Sciatic nerve (tissue), 2 donors: Measurements from ENCODE around the gene CD164L2. TPM values are rescaled to one million over a fixed set of nuclear protein-coding genes. Genes with fewer than 3 reads are reported as not detected.

Experiments
- ATAC-seq: fragments of 200-7000 bp; cut with Tn5 transposase; one replicate; pipeline ENCODE4 v1.9.1; 2020; ENCODE audit warnings: mild to moderate bottlenecking, moderate library complexity
- DNase-seq: peaks from one replicate; pipeline ENCODE4 v3.0.0-alpha.2; 2020; ENCODE audit warnings: low spot score
- intact Hi-C: fragments of 100-400 bp; cut with DNase I; formaldehyde crosslinking; loops from one replicate; pipeline ENCODE4 v1.14.2; 2022
- total RNA-seq: library from RNA; stranded (reverse); fragmentation: NEBNext Ultra II Directional; extraction: Animal tissue kit (Norgen Biotek cat#: 25700); gene quantifications from one replicate; pipeline ENCODE4 v1.2.1, GENCODE V29; 2021
- donor health status: DM: no; HTN: no; CAD: no.
- donor health status: DM: no; HTN: no; CAD: no.

Gene CD164L2
- total RNA-seq, 1 donor from 2014 or later, result not detected

GRCh38 chr1:27368869-27369582 is 14.1 kb downstream of the CD164L2 start:
- ATAC-seq, result no peak
- intact Hi-C loops, result no loop called here
- no peak for DNase-seq

- no peak for ATAC-seq
- no peak for DNase-seq
These were observed 15.9 kb downstream of the CD164L2 start for GRCh38 chr1:27367160-27367650.

GRCh38 chr1:27366411-27367159 is 16.5 kb downstream of the CD164L2 start, which contains the start of gene MAP3K6:
Gene MAP3K6, minus strand, starts transcription at chr1:27366961. Its CDS starts 364 bp downstream, at chr1:27366597.
- intact Hi-C loops, result no loop called here
- DNase-seq (peak; percentile 90), ATAC-seq (peak; percentile 86)

More at GRCh38 chr1:27367160-27367650, 15.9 kb downstream of the CD164L2 start:
- intact Hi-C loops, result no loop called here

- DNase-seq, result peak; percentile 93
- intact Hi-C loops, result no loop called here
- peak; percentile 65 for ATAC-seq
These were observed 17.1 kb downstream of the CD164L2 start for GRCh38 chr1:27366113-27366410.

GRCh38 chr1:27365372-27366112 is 17.6 kb downstream of the CD164L2 start:
- DNase-seq, result peak; percentile 95
- intact Hi-C loops, result no loop called here
- ATAC-seq, result peak; percentile 88

- ATAC-seq, result no peak
- intact Hi-C loops, result no loop called here
- DNase-seq, result no peak
These were observed 18.3 kb downstream of the CD164L2 start for GRCh38 chr1:27364696-27365371.

GRCh38 chr1:27363766-27364695 is 19.1 kb downstream of the CD164L2 start:
- ATAC-seq (no peak), DNase-seq (no peak)
- intact Hi-C loops, result no loop called here

- ATAC-seq (no peak), DNase-seq (no peak)
- intact Hi-C loops, result no loop called here
These were observed 21.6 kb downstream of the CD164L2 start for GRCh38 chr1:27361553-27361952.

- intact Hi-C loops, result no loop called here
- DNase-seq (no peak), ATAC-seq (no peak)
These were observed 22.1 kb downstream of the CD164L2 start for GRCh38 chr1:27361044-27361402.

- intact Hi-C loops, result no loop called here
- ATAC-seq (no peak), DNase-seq (no peak)
These were observed 22.7 kb downstream of the CD164L2 start for GRCh38 chr1:27360159-27361043.

GRCh38 chr1:27359822-27360158 is 23.3 kb downstream of the CD164L2 start:
- intact Hi-C loops, result loop anchor here (5.0 kb wide), 1 partner anchor 33 kb away; the partner anchor contains the start of gene GPR3
- no peak for ATAC-seq
- no peak for DNase-seq

- intact Hi-C loops, result loop anchor here (5.0 kb wide), 1 partner anchor 33 kb away; the partner anchor contains the start of gene GPR3
- ATAC-seq (no peak), DNase-seq (no peak)
These were observed 24.2 kb downstream of the CD164L2 start for GRCh38 chr1:27358928-27359313.

GRCh38 chr1:27358038-27358927 is 24.9 kb downstream of the CD164L2 start:
- intact Hi-C loops, result loop anchor here (5.0 kb wide), 1 partner anchor 34 kb away; the partner anchor contains the start of gene GPR3
- ATAC-seq (no peak), DNase-seq (no peak)

- intact Hi-C loops, result loop anchor here (5.0 kb wide), 1 partner anchor 35 kb away; the partner anchor contains the start of gene GPR3
- DNase-seq, result peak; percentile 84
These were observed 25.7 kb downstream of the CD164L2 start for GRCh38 chr1:27357281-27358037.

GRCh38 chr1:27356619-27357280 is 26.4 kb downstream of the CD164L2 start:
- DNase-seq (no peak), ATAC-seq (peak; percentile 45)
- intact Hi-C loops, result loop anchor here (5.0 kb wide), 1 partner anchor 36 kb away; the partner anchor contains the start of gene GPR3

More at GRCh38 chr1:27357281-27358037, 25.7 kb downstream of the CD164L2 start:
- ATAC-seq, result peak; percentile 75
